K562 (cell line): ENCODE results near the gene AKAP12. TPM values are rescaled to one million over a fixed set of nuclear protein-coding genes. Genes with fewer than 3 reads are reported as not detected.

Experiments
- BMI1 ChIP-seq: fragments of 150-350 bp; IDR thresholded peaks from 2 replicates; pipeline ENCODE4 v1.6.1; 2014; ENCODE audit warnings: low read length
- CBFA2T2 ChIP-seq: fragments of 450-650 bp; conservative IDR thresholded peaks from 2 replicates; pipeline ENCODE4 v1.6.1; 2017; ENCODE audit warnings: mild to moderate bottlenecking
- CREB1 ChIP-seq, 2 experiments: sonication (generic) in 1 of 2; formaldehyde crosslinking in 1 of 2; IDR thresholded peaks; 2 replicates each; pipeline versions ENCODE4 v1.6.1 to v1.8.0; 2012 to 2022; ENCODE audit warnings: inconsistent platforms in 1 of 2, mild to moderate bottlenecking in 1 of 2, missing genetic modification reagents in 1 of 2, moderate library complexity in 1 of 2
- DIDO1 ChIP-seq: fragments of 450-650 bp; IDR thresholded peaks from 2 replicates; pipeline ENCODE4 v1.6.1; 2016; ENCODE audit warnings: low read depth, missing biosample characterization, missing genetic modification characterization
- ERF ChIP-seq: fragments of 450-650 bp; formaldehyde crosslinking; IDR thresholded peaks from 2 replicates; pipeline ENCODE4 v1.4.0; 2020; ENCODE audit warnings: mild to moderate bottlenecking, mixed read lengths
- EZH2 ChIP-seq: IDR thresholded peaks from 2 replicates; pipeline ENCODE4 v1.6.1; 2012; ENCODE audit warnings: low read depth, mild to moderate bottlenecking, inconsistent platforms, low read length, borderline replicate concordance
- FOXM1 ChIP-seq, 2 experiments: fragments of 450-650 bp in 1 of 2; sonication (generic) in 1 of 2; formaldehyde crosslinking in 1 of 2; IDR thresholded peaks; 2 replicates each; pipeline versions ENCODE4 v1.6.1 to v1.9.0; 2017 to 2022; ENCODE audit warnings: low read depth in 2 of 2, mild to moderate bottlenecking in 2 of 2, missing genetic modification reagents in 1 of 2, moderate library complexity in 1 of 2
- GATAD2B ChIP-seq: fragments of 450-650 bp; IDR thresholded peaks from 2 replicates; pipeline ENCODE4 v1.6.1; 2017; ENCODE audit warnings: mild to moderate bottlenecking, borderline replicate concordance
- HNRNPK ChIP-seq: fragments of 200-400 bp; formaldehyde crosslinking; IDR thresholded peaks from one replicate; pipeline ENCODE4 v1.6.1; 2018; ENCODE audit warnings: mild to moderate bottlenecking, low read depth, low read length; ENCODE audit not compliant: poor library complexity, severe bottlenecking
- KDM1A ChIP-seq, 2 experiments: fragments of 450-650 bp; IDR thresholded peaks; 2 replicates each; pipeline ENCODE4 v1.6.1; 2016; ENCODE audit warnings: mild to moderate bottlenecking in 2 of 2
- NR4A1 ChIP-seq, 2 experiments: fragments of 250-450 bp in 1 of 2; fragments of 450-650 bp in 1 of 2; sonication (Bioruptor Pico) in 1 of 2; IDR thresholded peaks; 2 replicates each; pipeline versions ENCODE4 v1.4.0 to v1.6.1; 2016 to 2020; ENCODE audit warnings: mild to moderate bottlenecking in 2 of 2, missing compliant biosample characterization in 1 of 2, missing genetic modification characterization in 1 of 2, moderate library complexity in 1 of 2
- NRF1 ChIP-seq, 2 experiments: fragments of 450-650 bp; IDR thresholded peaks in 1 of 2; conservative IDR thresholded peaks in 1 of 2; 2 replicates each; pipeline ENCODE4 v1.6.1; 2014; ENCODE audit warnings: mild to moderate bottlenecking in 2 of 2
- PHB ChIP-seq: fragments of 250-450 bp; sonication (Bioruptor Pico); IDR thresholded peaks from 2 replicates; pipeline ENCODE4 v1.5.0; 2021
- POLR2AphosphoS5 ChIP-seq: IDR thresholded peaks from 2 replicates; pipeline ENCODE4 v1.6.1; 2011; ENCODE audit warnings: mild to moderate bottlenecking, low read depth, low read length, moderate library complexity; ENCODE audit not compliant: control insufficient read depth, insufficient read depth
- SMC3 ChIP-seq: conservative IDR thresholded peaks from 2 replicates; pipeline ENCODE4 v1.6.1; 2011; ENCODE audit warnings: low read depth, low read length, improper control_type of control experiment; ENCODE audit not compliant: insufficient read depth
- TAF15 ChIP-seq: fragments of 200-400 bp; formaldehyde crosslinking; IDR thresholded peaks from 2 replicates; pipeline ENCODE4 v1.6.1; 2017; ENCODE audit warnings: mild to moderate bottlenecking, low read depth, low read length, moderate library complexity
- TARDBP ChIP-seq: fragments of 450-650 bp; IDR thresholded peaks from 2 replicates; pipeline ENCODE4 v1.6.1; 2016
- ZBTB12 ChIP-seq: fragments of 250-450 bp; sonication (Bioruptor Pico); IDR thresholded peaks from 2 replicates; pipeline ENCODE4 v1.4.0; 2020
- ZNF143 ChIP-seq: sonication (generic); formaldehyde crosslinking; IDR thresholded peaks from 2 replicates; pipeline ENCODE4 v1.9.0; 2022; ENCODE audit warnings: mild to moderate bottlenecking, missing genetic modification reagents
- ZNF311 ChIP-seq: fragments of 250-450 bp; sonication (Bioruptor Pico); IDR thresholded peaks from 2 replicates; pipeline ENCODE4 v1.4.0; 2020; ENCODE audit warnings: mild to moderate bottlenecking, moderate library complexity
- polyA plus RNA-seq, 8 experiments: library from polyadenylated mRNA; depleted of rRNA in 4 of 8; stranded (reverse) in 5 of 8; unstranded in 3 of 8; fragments of >200 nt; fragmentation: Nextera tagmentation in 2 of 8; fragmentation: Illumina TruSeq in 1 of 8; extraction: Ambion mirVana in 2 of 8; extraction: Trizol in 1 of 8; gene quantifications; 2 replicates each; pipeline versions ENCODE4 v1.2.1 to v1.2.3, GENCODE V29; 2011 to 2014; ENCODE audit warnings: inconsistent platforms in 1 of 8, missing spikeins in 1 of 8
- total RNA-seq, 7 experiments: library from RNA; depleted of rRNA in 6 of 7; stranded (reverse); fragments of >200 nt in 6 of 7; fragmentation: Illumina TruSeq in 2 of 7; extraction: Trizol in 2 of 7; gene quantifications; 2 replicates each; pipeline versions ENCODE4 v1.2.1 to v1.2.3, GENCODE V29; 2011 to 2021; ENCODE audit warnings: low replicate concordance in 1 of 7
- TF ChIP-seq, protein P1 (sequence below): conservative IDR thresholded peaks from 2 replicates; pipeline ENCODE4 v1.6.1; 2011; ENCODE audit warnings: low read depth, mild to moderate bottlenecking, low read length; ENCODE audit not compliant: control insufficient read depth
- TF ChIP-seq, protein P2 (sequence below): sonication (generic); formaldehyde crosslinking; IDR thresholded peaks from 2 replicates; pipeline ENCODE4 v1.8.0; 2022; ENCODE audit warnings: mild to moderate bottlenecking, missing genetic modification reagents
- TF ChIP-seq, protein P3 (sequence below), 2 experiments: fragments of 450-650 bp; conservative IDR thresholded peaks; 2 replicates each; pipeline ENCODE4 v1.6.1; 2017; ENCODE audit warnings: mild to moderate bottlenecking in 2 of 2, moderate library complexity in 2 of 2

Gene AKAP12
- total and polyA plus RNA-seq, 9 of the 15 experiments (the other 6 are each of a cell fraction or from before 2014, with no cell fraction given): 0.08 to 2.0 (median 0.62) TPM

GRCh38 chr6:151390276-151390850 lies 150.6 kb downstream of the AKAP12 start (continued):
- no peak for TF ChIP-seq TARDBP
- peak; percentile 97 for TF ChIP-seq NRF1 (conservative IDR thresholded peaks at IDR 0.05 in 1 of 2, IDR thresholded peaks at IDR 0.05 in 1 of 2)
- TF ChIP-seq ZNF311 (CRISPR knock-in tag): no peak
- no peak for TF ChIP-seq GATAD2B
- no peak for TF ChIP-seq FOXM1 (IDR thresholded peaks at IDR 0.05; ENCODE audit: low read depth)
- TF ChIP-seq FOXM1 (CRISPR knock-in tag; IDR thresholded peaks at IDR 0.05; ENCODE audit: low read depth): no peak
- no peak for TF ChIP-seq NR4A1 (CRISPR knock-in tag; IDR thresholded peaks at IDR 0.05)
- no peak for TF ChIP-seq NR4A1 (tag; IDR thresholded peaks at IDR 0.05)
- no peak for TF ChIP-seq EZH2
- no peak for TF ChIP-seq PHB
- TF ChIP-seq ZBTB12: no peak
- no peak for TF ChIP-seq TAF15
- TF ChIP-seq ZNF143 (CRISPR knock-in tag): no peak
- no peak for TF ChIP-seq BMI1
- TF ChIP-seq SMC3: no peak
- TF ChIP-seq, protein P1, sequence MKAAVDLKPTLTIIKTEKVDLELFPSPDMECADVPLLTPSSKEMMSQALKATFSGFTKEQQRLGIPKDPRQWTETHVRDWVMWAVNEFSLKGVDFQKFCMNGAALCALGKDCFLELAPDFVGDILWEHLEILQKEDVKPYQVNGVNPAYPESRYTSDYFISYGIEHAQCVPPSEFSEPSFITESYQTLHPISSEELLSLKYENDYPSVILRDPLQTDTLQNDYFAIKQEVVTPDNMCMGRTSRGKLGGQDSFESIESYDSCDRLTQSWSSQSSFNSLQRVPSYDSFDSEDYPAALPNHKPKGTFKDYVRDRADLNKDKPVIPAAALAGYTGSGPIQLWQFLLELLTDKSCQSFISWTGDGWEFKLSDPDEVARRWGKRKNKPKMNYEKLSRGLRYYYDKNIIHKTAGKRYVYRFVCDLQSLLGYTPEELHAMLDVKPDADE: peak; percentile 93
- TF ChIP-seq, protein P2, sequence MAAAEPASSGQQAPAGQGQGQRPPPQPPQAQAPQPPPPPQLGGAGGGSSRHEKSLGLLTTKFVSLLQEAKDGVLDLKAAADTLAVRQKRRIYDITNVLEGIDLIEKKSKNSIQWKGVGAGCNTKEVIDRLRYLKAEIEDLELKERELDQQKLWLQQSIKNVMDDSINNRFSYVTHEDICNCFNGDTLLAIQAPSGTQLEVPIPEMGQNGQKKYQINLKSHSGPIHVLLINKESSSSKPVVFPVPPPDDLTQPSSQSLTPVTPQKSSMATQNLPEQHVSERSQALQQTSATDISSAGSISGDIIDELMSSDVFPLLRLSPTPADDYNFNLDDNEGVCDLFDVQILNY (CRISPR knock-in tag): no peak
- TF ChIP-seq ERF (CRISPR knock-in tag): no peak
- TF ChIP-seq CREB1 (IDR thresholded peaks at IDR 0.05): peak; percentile 76; the same call in 1 of the 2 replicates
- TF ChIP-seq CREB1 (CRISPR knock-in tag; IDR thresholded peaks at IDR 0.05): peak; percentile 7; the same call in 1 of the 2 replicates
- TF ChIP-seq HNRNPK: peak; percentile 100
- TF ChIP-seq CBFA2T2: no peak
- TF ChIP-seq KDM1A (IDR thresholded peaks at IDR 0.05): peak in 1 of 2 experiments; percentile 97; a peak in 1 of 4 replicates
- TF ChIP-seq, protein P3, sequence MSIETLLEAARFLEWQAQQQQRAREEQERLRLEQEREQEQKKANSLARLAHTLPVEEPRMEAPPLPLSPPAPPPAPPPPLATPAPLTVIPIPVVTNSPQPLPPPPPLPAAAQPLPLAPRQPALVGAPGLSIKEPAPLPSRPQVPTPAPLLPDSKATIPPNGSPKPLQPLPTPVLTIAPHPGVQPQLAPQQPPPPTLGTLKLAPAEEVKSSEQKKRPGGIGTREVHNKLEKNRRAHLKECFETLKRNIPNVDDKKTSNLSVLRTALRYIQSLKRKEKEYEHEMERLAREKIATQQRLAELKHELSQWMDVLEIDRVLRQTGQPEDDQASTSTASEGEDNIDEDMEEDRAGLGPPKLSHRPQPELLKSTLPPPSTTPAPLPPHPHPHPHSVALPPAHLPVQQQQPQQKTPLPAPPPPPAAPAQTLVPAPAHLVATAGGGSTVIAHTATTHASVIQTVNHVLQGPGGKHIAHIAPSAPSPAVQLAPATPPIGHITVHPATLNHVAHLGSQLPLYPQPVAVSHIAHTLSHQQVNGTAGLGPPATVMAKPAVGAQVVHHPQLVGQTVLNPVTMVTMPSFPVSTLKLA (conservative IDR thresholded peaks at IDR 0.05): peak in 1 of 2 experiments; percentile 71; a peak in 3 of 4 replicates
- TF ChIP-seq POLR2AphosphoS5: peak; percentile 94
- no peak for TF ChIP-seq DIDO1 (tag)
